CD1c-positive myeloid dendritic cell (primary cell): ENCODE data around the gene MME.
"Not testable (repeated sequence)": the region's sequence is repeated elsewhere in the genome, so short reads cannot be mapped to it uniquely, and the experiment has no call there.

Experiments used
- DNase-seq: peaks from one replicate; pipeline ENCODE4 v3.0.0-alpha.2; 2016; ENCODE audit errors: extremely low spot score

MME gene

GRCh38 chr3:155192957-155193746 is 113.0 kb downstream of the MME start:
- DNase-seq = no peak

- no peak for DNase-seq
Observed at GRCh38 chr3:155193868-155194267, 113.7 kb downstream of the MME start.

GRCh38 chr3:155194973-155195957 is 115.1 kb downstream of the MME start:
- no peak for DNase-seq

GRCh38 chr3:155196131-155197021 is 116.3 kb downstream of the MME start:
- DNase-seq = no peak

GRCh38 chr3:155197786-155198185 is 117.7 kb downstream of the MME start:
- no peak for DNase-seq

- DNase-seq = no peak
Observed at GRCh38 chr3:155202626-155203025, 122.5 kb downstream of the MME start.

GRCh38 chr3:155204851-155205250 is 124.7 kb downstream of the MME start:
- no peak for DNase-seq

GRCh38 chr3:155208183-155208800 is 128.2 kb downstream of the MME start:
- DNase-seq = no peak

GRCh38 chr3:155210736-155211135 is 130.6 kb downstream of the MME start:
- no peak for DNase-seq

- DNase-seq = no peak
Observed at GRCh38 chr3:155211266-155211665, 131.1 kb downstream of the MME start.

GRCh38 chr3:155211940-155212339 is 131.8 kb downstream of the MME start:
- DNase-seq = no peak

GRCh38 chr3:155216007-155216406 is 135.9 kb downstream of the MME start:
- not testable (repeated sequence) for DNase-seq

GRCh38 chr3:155217591-155217990 is 137.5 kb downstream of the MME start:
- no peak for DNase-seq

- DNase-seq = no peak
Observed at GRCh38 chr3:155218462-155218861, 138.3 kb downstream of the MME start.

- no peak for DNase-seq
Observed at GRCh38 chr3:155219106-155219505, 139.0 kb downstream of the MME start.

- no peak for DNase-seq
Observed at GRCh38 chr3:155225417-155225816, 145.3 kb downstream of the MME start.

- DNase-seq = no peak
Observed at GRCh38 chr3:155227141-155227540, 147.0 kb downstream of the MME start.

- DNase-seq = no peak
Observed at GRCh38 chr3:155228676-155229075, 148.6 kb downstream of the MME start.

GRCh38 chr3:155229086-155229485 is 149.0 kb downstream of the MME start:
- no peak for DNase-seq

- DNase-seq = no peak
Observed at GRCh38 chr3:155230382-155230781, 150.3 kb downstream of the MME start.

- no peak for DNase-seq
Observed at GRCh38 chr3:155231792-155232191, 151.7 kb downstream of the MME start.
